Measurements from ENCODE around the gene ARMH4. TPM values are rescaled to one million over a fixed set of nuclear protein-coding genes. Genes with fewer than 3 reads are reported as not detected.

Gene ARMH4
- total RNA-seq, 1 experiment from 2014 or later: 1.8 TPM

DNA sequence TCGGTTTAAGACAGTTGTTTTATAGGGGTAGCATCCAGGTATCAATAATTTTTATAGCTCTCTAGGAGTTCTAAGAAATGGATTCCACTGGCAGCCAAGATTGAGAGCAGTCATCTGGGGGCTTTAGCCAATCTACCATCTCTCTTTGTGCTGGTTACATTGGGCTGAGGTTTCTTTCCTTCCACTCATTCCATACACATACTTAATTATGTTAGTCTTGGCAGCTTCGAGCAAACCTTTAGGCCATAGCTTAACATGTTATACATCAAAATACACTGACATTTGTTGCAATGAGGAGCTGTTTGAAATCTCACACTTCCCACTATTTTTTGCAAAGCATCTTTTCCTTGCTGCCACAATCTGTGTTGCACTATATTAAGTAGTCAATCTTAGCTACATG is 63.1 kb downstream of the ARMH4 start:
- ChIA-PET CTCF (no interaction called here), POLR2A (no interaction called here)
- no TSS peak for BruUV-seq (replicated peaks)
- in situ Hi-C loops (cut with HindIII; ENCODE audit: low pct_unique_long_range_greater_than_20kb, low sequenced_read_pairs): no loop called here
- intact Hi-C loops (cut with micrococcal nuclease; ENCODE audit: unreplicated experiment): no loop called here
- Histone ChIP-seq H3K36me3 (ENCODE audit: control insufficient read depth, insufficient read depth, low read length) (no peaks in the 10 kb centered on the region), H3K9me3 (ENCODE audit: control insufficient read depth, insufficient read depth, low read depth, low read length) (no peaks in the 10 kb centered on the region), H3K4me3 (ENCODE audit: low read depth in 2 of 2, low read length in 2 of 2) (no peak overlapping the region), H3K27ac (ENCODE audit: low read length) (no peak overlapping the region), H3K27me3 (ENCODE audit: control insufficient read depth, insufficient read depth, low read length) (peaks cover 3% of the 10 kb centered on the region; the same call in 1 of the 2 replicates), H3K4me1 (ENCODE audit: control insufficient read depth, insufficient read depth, low read length) (no peaks in the 10 kb centered on the region)
- DNase-seq (ENCODE audit: low read depth, low spot score) (no peak), ATAC-seq (no peak)
- TF ChIP-seq, protein P1, sequence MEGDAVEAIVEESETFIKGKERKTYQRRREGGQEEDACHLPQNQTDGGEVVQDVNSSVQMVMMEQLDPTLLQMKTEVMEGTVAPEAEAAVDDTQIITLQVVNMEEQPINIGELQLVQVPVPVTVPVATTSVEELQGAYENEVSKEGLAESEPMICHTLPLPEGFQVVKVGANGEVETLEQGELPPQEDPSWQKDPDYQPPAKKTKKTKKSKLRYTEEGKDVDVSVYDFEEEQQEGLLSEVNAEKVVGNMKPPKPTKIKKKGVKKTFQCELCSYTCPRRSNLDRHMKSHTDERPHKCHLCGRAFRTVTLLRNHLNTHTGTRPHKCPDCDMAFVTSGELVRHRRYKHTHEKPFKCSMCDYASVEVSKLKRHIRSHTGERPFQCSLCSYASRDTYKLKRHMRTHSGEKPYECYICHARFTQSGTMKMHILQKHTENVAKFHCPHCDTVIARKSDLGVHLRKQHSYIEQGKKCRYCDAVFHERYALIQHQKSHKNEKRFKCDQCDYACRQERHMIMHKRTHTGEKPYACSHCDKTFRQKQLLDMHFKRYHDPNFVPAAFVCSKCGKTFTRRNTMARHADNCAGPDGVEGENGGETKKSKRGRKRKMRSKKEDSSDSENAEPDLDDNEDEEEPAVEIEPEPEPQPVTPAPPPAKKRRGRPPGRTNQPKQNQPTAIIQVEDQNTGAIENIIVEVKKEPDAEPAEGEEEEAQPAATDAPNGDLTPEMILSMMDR (IDR thresholded peaks at IDR 0.05): no peak
- TF ChIP-seq POLR2AphosphoS5 (IDR thresholded peaks at IDR 0.05; ENCODE audit: low read depth, low read length) (no peak), SIN3A (IDR thresholded peaks at IDR 0.05; ENCODE audit: borderline replicate concordance, insufficient read depth, low read depth, low read length) (no peak), TCF7L2 (IDR thresholded peaks at IDR 0.05; ENCODE audit: low read depth, low read length) (no peak)
- TF ChIP-seq, protein P2, sequence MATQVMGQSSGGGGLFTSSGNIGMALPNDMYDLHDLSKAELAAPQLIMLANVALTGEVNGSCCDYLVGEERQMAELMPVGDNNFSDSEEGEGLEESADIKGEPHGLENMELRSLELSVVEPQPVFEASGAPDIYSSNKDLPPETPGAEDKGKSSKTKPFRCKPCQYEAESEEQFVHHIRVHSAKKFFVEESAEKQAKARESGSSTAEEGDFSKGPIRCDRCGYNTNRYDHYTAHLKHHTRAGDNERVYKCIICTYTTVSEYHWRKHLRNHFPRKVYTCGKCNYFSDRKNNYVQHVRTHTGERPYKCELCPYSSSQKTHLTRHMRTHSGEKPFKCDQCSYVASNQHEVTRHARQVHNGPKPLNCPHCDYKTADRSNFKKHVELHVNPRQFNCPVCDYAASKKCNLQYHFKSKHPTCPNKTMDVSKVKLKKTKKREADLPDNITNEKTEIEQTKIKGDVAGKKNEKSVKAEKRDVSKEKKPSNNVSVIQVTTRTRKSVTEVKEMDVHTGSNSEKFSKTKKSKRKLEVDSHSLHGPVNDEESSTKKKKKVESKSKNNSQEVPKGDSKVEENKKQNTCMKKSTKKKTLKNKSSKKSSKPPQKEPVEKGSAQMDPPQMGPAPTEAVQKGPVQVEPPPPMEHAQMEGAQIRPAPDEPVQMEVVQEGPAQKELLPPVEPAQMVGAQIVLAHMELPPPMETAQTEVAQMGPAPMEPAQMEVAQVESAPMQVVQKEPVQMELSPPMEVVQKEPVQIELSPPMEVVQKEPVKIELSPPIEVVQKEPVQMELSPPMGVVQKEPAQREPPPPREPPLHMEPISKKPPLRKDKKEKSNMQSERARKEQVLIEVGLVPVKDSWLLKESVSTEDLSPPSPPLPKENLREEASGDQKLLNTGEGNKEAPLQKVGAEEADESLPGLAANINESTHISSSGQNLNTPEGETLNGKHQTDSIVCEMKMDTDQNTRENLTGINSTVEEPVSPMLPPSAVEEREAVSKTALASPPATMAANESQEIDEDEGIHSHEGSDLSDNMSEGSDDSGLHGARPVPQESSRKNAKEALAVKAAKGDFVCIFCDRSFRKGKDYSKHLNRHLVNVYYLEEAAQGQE (IDR thresholded peaks at IDR 0.05; ENCODE audit: insufficient read depth in 1 of 2, low read depth in 2 of 2, low read length in 1 of 2): no peak

DNA sequence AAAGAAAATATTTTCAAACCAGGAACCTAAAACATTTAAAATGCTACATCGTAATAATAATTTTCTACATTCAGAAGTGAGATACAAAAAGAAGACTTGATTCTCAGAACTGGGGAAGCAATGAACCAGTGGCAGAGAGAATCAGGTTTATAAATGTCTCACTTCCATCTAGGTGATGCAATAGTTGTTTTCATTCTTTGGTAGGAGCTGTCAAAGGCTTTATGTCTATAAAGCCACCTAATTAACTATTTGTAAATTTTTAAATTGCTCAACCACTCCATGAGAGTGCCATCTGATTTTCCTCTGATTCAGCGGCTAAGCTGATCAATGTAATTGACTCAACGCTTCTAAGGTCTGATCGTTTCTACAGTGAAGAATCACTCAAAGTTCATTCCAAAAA is 66.1 kb downstream of the ARMH4 start:
- Histone ChIP-seq H3K4me3 (ENCODE audit: low read depth in 2 of 2, low read length in 2 of 2) (no peak overlapping the region), H3K27me3 (ENCODE audit: control insufficient read depth, insufficient read depth, low read length) (peaks cover 3% of the 10 kb centered on the region; the same call in 1 of the 2 replicates), H3K27ac (ENCODE audit: low read length) (no peak overlapping the region), H3K4me1 (ENCODE audit: control insufficient read depth, insufficient read depth, low read length) (peaks cover 3% of the 10 kb centered on the region; the same call in 1 of the 2 replicates), H3K9me3 (ENCODE audit: control insufficient read depth, insufficient read depth, low read depth, low read length) (no peaks in the 10 kb centered on the region), H3K36me3 (ENCODE audit: control insufficient read depth, insufficient read depth, low read length) (no peaks in the 10 kb centered on the region)
- no peak for ATAC-seq
- DNase-seq (ENCODE audit: low read depth, low spot score): no peak
- ChIA-PET CTCF (no interaction called here), POLR2A (no interaction called here)
- intact Hi-C loops (cut with micrococcal nuclease; ENCODE audit: unreplicated experiment): no loop called here
- TF ChIP-seq, protein P2 (IDR thresholded peaks at IDR 0.05; ENCODE audit: insufficient read depth in 1 of 2, low read depth in 2 of 2, low read length in 1 of 2): no peak
- TF ChIP-seq TCF7L2 (IDR thresholded peaks at IDR 0.05; ENCODE audit: low read depth, low read length) (no peak), SIN3A (IDR thresholded peaks at IDR 0.05; ENCODE audit: borderline replicate concordance, insufficient read depth, low read depth, low read length) (no peak), POLR2AphosphoS5 (IDR thresholded peaks at IDR 0.05; ENCODE audit: low read depth, low read length) (no peak)
- TF ChIP-seq, protein P1 (IDR thresholded peaks at IDR 0.05): no peak
- BruUV-seq (replicated peaks): no TSS peak
- in situ Hi-C loops (cut with HindIII; ENCODE audit: low pct_unique_long_range_greater_than_20kb, low sequenced_read_pairs): no loop called here

All from Panc1 (cell line).